GM12801 (cell line): ENCODE measurements around the gene ITIH2.

Source experiments
- CTCF ChIP-seq: IDR thresholded peaks from one replicate; pipeline ENCODE4 v1.5.1; 2011; ENCODE audit warnings: control low read depth; ENCODE audit not compliant: insufficient read length; ENCODE audit errors: extremely low read depth

Gene ITIH2

GRCh38 chr10:7788639-7789286, 85.6 kb downstream of the ITIH2 start:
- no peak for TF ChIP-seq CTCF

GRCh38 chr10:7789390-7789789, 86.3 kb downstream of the ITIH2 start:
- no peak for TF ChIP-seq CTCF

GRCh38 chr10:7792541-7792940, 89.4 kb downstream of the ITIH2 start:
- TF ChIP-seq CTCF = no peak

- no peak for TF ChIP-seq CTCF
Measured at GRCh38 chr10:7794251-7795026, 91.3 kb downstream of the ITIH2 start.

GRCh38 chr10:7795605-7796004, 92.5 kb downstream of the ITIH2 start:
- TF ChIP-seq CTCF = no peak

- TF ChIP-seq CTCF = no peak
Measured at GRCh38 chr10:7797582-7797981, 94.5 kb downstream of the ITIH2 start.
